ENCODE data around the gene HYPK.

Gene HYPK

DNA sequence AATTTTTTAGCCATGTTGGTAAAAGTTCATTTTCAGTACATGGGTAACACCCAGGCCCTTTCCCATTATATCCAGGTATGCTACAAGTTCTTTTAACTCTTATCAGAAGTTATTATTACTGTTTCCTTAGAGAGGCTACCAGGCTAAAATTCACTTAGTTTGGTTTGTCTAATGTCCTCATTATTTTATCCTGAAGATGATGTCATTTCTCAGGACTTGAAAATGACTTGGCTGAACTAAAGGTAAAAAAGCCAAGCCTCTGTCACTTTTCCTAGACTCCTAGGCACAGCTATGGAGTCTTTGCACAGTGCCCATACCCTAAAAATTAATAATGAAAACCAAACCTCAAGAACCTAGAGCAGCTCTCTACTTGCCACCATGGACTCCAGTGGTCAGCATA, 27.8 kb upstream of the HYPK start:
- TF ChIP-seq CTCF (conservative IDR thresholded peaks at IDR 0.05; ENCODE audit: low read length), result no peak
- no peak overlapping the region for H3K4me3 ChIP-seq (ENCODE audit: low read length)
- DNase-seq (ENCODE audit: low read depth), result no peak

DNA sequence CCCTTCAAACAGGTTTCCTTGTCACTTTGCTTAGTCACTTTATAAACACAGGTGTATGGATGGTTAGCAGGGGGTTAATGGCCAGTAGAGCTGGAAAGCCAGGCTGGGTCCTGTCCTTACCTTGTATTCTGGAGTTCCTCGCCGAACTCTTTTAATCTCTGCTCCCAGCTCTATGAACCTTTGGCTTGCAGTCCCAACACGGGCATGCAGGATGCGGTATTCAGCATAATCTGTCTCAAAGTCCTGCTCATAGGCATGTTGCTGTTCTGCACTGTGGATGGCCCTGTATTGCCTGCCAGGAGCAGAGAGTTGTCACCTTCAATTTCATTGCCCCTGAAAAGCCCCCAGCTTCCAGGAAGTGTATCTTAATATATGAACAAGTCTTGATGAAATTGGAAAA, 26.3 kb upstream of the HYPK start:
- no peak for DNase-seq (ENCODE audit: low read depth)
- no peak overlapping the region for H3K4me3 ChIP-seq (ENCODE audit: low read length)
- no peak for TF ChIP-seq CTCF (conservative IDR thresholded peaks at IDR 0.05; ENCODE audit: low read length)

DNA sequence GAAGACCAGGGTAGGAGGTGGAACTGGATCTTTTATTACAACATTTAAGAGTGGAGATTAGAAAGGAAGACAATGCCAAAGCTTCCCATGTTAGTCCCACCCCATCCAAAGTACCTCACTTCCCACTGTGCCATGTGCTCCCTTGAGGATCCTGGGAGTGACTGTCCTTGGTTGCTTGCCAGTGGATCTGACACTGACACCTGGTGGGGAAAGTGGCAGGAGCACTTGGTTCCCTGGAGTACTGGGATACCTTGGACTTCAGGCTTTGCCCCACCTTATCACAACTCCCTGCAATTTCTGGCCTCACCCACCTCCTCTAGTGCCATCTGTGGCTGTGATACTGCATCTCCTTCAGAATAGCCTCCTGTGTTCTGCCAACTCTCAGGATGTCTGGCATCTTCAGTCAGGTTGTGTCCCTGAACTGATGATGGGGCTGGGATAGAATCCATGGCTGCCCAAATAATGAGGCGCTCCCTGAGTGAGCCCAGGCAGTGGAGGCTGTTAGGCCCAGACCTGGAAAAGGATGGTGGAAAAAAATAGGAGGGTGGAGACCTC, 24.9 kb upstream of the HYPK start:
- DNase-seq (ENCODE audit: low read depth), result peak; percentile 33
- H3K4me3 ChIP-seq (ENCODE audit: low read length), result no peak overlapping the region

GRCh38 chr15:43776101-43776717, 24.2 kb upstream of the HYPK start:
- no peak for DNase-seq (ENCODE audit: low read depth)
- no peak for TF ChIP-seq CTCF (conservative IDR thresholded peaks at IDR 0.05; ENCODE audit: low read length)
- H3K4me3 ChIP-seq (ENCODE audit: low read length), result peak overlapping the region; percentile 82

More for the DNA sequence above, 24.9 kb upstream of the HYPK start:
- peak; percentile 35 for TF ChIP-seq CTCF (conservative IDR thresholded peaks at IDR 0.05; ENCODE audit: low read length)

DNA sequence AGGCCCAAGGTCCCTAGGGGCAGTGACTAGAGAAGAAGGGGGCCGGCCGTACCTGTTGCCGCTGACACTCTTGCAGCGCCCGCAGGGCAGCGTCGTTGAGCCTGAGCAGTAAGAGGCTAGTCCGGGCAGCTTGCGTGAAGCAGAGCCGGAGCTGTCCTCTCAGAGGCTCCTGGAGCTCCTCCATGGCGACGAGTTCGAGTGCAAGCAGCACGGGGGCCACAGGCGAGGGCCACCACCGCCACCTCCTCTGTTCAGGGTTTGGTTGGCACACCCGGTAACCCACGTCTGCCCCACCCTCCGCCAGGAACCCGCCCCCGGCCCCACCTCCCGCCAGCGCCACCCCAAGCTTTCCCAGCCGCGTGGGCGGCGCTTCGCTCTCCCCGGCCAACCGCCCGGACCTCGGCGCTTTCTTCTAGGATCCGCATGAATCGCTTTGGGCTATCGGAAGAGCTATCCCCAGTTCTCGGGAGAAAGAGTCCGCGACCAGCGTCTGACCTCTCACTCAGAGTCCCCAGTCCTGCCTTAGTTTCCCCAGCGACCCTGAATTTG, 23.6 kb upstream of the HYPK start, which contains the start of gene ELL3:
Gene ELL3, minus strand, starts transcription at position 249 of the 549 bp plus-strand sequence. Its CDS starts 65 bp downstream, at position 184.
- TF ChIP-seq CTCF (conservative IDR thresholded peaks at IDR 0.05; ENCODE audit: low read length), result no peak
- peak within 1 kb of the TSS; percentile 82 for H3K4me3 ChIP-seq (ENCODE audit: low read length)
- peak; percentile 57 for DNase-seq (ENCODE audit: low read depth)

DNA sequence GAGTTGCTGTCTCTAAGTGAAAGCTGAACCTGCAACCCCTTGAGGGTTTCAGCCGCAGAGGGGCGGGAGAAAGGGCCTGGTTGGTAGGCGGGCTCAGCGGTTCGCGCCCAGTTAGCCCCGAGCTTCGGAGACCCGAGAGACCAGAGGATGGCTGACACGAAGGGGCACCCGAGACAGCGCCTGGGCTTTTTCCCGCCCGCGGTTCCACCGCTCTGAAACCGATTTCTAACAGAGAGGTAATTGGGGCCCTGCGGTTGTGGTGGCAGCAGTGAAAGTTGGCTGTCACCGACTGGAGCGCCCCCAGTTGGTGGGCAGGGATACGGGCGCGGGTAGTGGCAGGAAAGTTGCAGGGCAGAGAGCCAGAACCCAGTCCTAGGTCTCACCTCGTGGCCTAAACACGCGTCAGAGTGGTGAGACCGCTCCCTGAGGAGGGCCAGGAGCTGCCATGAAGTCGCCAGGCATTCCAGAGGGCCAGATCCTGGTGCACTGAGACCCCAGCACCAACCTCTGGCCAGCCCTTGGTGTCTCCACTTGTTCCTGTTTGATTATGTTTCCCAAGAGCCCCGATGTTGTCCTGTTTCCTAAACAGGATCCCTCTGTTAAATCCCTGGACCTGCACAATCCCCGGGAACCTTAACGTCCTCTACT, 23.0 kb upstream of the HYPK start:
- peak; percentile 60 for DNase-seq (ENCODE audit: low read depth)
- peak overlapping the region; percentile 82 for H3K4me3 ChIP-seq (ENCODE audit: low read length)
- peak; percentile 74 for TF ChIP-seq CTCF (conservative IDR thresholded peaks at IDR 0.05; ENCODE audit: low read length)

All from AG10803 (cell line).